HG03460 (cell line): ENCODE results near the gene COPS7B.
"Not testable (repeated sequence)": the region's sequence is repeated elsewhere in the genome, so short reads cannot be mapped to it uniquely, and the experiment has no call there.

Experiments
- ATAC-seq: cut with Tn5 transposase; IDR thresholded peaks from one replicate; pipeline ENCODE4 v1.9.1; 2021; ENCODE audit not compliant: unreplicated experiment

COPS7B gene

GRCh38 chr2:231786177-231786916 is at the start of gene COPS7B:
COPS7B (plus strand) TSS chr2:231786445; CDS start chr2:231788571, 2,126 bp downstream.
- peak; percentile 56 for ATAC-seq

GRCh38 chr2:231737761-231738160 is 48.5 kb upstream of the COPS7B start:
- no peak for ATAC-seq

DNA sequence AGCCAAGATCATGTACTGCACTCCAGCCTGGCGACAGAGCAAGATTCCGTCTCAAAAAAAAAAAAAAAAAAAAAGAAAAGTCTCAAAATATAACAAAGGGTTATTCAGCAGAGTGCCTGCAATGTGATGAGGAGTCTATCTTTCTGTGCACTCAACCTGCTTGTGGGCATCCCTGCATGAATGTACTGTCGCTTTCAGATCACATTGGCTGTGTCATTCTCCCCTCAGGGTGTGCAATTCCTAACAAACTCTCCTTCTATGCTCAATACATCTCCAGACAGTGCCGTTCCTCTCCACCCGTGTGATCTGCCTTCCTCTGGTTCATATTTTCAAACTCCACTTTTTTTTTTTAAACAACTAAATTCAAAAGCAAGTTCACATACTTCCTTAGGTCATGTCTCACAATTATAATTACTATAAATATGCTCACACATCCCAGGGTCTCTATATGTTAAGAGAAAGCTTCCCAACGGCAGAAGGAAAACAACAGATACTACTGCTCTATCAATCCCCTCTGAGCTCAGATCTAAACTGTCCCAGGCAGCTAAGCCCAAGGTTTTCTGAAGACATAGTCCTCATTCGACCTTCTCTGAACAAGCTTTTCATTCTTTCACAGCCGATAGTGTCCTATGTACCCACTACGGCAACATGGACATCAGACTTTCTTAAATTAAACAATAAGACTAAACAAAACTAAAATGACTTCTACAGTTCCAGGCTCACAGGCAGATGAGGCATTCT is 42.7 kb upstream of the COPS7B start:
- ATAC-seq, result no peak

DNA sequence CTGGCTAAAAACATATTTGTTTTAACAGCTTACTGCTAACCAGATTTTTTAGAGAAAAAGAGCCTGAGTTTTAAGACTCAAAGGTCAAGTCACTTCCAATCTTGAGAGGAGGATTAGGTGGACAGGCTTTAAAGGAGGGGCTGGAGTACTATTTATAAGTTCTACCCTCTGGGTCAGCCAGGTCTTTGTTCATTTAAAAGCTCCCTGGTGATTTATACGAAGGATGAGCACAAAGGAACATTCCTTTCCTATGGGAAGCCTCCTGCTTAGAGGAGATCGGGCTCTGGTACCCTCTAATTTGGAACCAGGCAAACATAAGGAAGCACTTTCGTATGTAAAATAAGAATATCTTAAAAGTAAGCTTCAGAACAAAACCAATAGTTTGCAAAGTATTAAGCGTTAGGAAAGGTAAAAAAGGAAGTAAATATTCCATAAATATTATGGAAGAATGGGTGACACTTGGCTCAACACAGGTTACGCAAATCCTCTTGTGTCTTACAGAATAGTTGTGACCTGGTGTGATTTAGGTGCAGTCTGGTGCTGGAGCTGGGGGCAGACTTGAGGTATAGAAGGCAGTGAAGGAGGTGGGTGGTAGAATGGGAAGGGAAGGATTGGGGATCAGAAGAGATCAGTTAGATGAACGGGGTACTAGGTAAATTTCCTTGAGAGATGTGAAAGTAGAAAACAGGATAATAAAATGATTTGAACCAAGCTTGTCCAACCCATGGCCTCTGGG is 40.8 kb upstream of the COPS7B start:
- ATAC-seq, result no peak

GRCh38 chr2:231748153-231748896 is 37.9 kb upstream of the COPS7B start:
- not testable (repeated sequence) for ATAC-seq

DNA sequence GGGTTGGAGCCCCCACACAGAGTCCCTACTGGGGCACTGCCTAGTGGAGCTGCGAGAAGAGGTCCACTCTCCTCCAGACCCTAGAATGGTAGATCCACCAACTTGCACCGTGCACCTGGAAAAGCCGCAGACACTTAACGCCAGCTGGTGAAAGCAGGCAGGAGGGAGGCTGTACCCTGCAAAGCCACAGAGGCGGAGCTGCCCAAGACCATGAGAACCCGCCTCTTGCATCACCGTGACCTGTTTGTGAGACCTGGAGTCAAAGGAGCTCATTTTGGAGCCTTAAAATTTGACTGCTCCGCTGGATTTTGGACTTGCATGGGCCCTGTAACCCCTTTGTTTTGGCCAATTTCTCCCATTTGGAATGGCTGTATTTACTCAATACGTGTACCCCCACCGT is 37.2 kb upstream of the COPS7B start:
- not testable (repeated sequence) for ATAC-seq

GRCh38 chr2:231751042-231751815 is 35.0 kb upstream of the COPS7B start:
- ATAC-seq, result no peak

DNA sequence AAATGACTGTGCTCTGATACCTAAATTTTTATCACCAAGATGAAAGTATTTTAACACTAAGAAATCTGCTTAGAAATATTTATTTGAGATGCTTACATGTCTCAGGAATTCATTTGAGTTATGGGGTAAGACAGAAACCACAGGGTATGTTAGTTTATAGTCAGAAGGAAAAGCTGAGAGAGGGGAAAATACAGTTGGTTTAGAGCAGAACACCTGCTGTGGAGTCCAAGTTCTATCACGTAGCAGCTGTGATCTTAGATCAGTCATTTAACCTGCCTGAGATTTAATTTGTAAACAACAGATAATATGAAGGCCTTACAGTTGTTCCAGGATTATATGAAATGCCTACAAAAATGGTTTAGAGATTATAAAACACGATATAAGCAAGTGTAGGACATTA is 34.2 kb upstream of the COPS7B start:
- ATAC-seq, result no peak

- no peak for ATAC-seq
These were observed 24.5 kb upstream of the COPS7B start for GRCh38 chr2:231761735-231762134.

- no peak for ATAC-seq
These were observed 22.1 kb upstream of the COPS7B start for GRCh38 chr2:231764124-231764523.

DNA sequence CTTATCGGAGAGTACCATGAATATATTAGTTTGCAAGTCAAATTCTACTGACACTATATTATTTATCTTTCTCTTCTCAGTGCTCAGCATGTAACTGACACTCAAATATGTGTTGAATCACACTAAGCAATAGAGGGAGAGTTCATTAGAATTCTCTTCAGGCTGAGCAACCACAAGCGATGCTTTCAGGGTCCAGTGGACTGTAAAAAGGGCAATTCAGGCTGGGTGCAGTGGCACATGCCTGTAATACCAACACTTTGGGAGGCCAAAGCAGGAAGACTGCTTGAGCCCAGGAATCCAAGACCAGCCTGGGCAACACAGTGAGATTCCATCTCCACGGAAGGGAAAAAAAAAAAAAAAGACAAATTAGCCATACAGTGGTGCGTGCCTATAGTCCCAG is 21.5 kb upstream of the COPS7B start:
- no peak for ATAC-seq

GRCh38 chr2:231765496-231765929 is 20.7 kb upstream of the COPS7B start:
- ATAC-seq, result peak; percentile 57

DNA sequence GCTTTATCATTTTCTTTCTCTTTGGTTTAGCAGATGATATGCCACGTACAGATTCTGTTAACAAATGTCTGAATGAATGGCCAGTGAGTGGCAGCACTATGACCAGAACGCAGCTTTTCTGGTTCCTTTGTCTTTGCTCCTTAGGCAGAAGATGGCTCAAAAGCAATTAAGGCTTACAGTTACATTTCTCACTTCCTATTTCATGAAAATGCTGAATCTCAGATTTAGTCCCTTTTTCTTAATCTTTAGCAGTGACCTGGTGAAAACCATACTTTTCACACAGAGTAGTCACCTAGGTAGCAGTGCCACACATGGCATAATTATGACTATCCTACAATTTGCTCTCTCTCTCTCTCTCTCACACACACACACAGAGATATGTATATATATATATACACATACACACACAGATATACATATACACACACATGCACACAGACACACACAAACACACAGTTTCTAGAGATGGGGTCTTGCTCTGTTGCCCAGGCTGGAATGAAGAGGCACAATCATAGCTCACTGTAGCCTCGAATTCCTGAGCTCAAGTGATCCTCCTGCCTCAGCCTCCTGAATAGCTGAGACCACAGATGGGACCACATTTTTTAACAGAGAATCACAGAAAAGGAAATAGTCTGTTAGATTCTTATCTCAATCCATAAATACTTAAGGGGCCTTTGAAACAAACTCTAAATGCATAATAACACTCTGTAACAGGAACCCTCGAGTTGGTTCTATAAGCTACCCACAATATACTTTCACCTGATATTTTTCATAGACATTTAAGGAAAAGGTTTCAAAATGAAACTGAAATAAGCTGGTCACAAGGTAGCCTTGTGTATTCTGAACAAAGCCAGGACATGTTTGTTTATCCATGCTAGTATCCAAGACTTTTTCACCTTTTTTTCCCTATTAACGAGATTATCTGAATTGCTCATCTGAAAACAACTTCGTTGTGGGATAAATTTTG is 16.8 kb upstream of the COPS7B start:
- ATAC-seq, result no peak

GRCh38 chr2:231780123-231780908 is 5.9 kb upstream of the COPS7B start:
- ATAC-seq, result peak; percentile 12

GRCh38 chr2:231780909-231781797 is 5.1 kb upstream of the COPS7B start, which contains the start of gene PDE6D:
PDE6D (minus strand) TSS chr2:231781282; CDS start chr2:231781114, 168 bp downstream.
- peak; percentile 86 for ATAC-seq

DNA sequence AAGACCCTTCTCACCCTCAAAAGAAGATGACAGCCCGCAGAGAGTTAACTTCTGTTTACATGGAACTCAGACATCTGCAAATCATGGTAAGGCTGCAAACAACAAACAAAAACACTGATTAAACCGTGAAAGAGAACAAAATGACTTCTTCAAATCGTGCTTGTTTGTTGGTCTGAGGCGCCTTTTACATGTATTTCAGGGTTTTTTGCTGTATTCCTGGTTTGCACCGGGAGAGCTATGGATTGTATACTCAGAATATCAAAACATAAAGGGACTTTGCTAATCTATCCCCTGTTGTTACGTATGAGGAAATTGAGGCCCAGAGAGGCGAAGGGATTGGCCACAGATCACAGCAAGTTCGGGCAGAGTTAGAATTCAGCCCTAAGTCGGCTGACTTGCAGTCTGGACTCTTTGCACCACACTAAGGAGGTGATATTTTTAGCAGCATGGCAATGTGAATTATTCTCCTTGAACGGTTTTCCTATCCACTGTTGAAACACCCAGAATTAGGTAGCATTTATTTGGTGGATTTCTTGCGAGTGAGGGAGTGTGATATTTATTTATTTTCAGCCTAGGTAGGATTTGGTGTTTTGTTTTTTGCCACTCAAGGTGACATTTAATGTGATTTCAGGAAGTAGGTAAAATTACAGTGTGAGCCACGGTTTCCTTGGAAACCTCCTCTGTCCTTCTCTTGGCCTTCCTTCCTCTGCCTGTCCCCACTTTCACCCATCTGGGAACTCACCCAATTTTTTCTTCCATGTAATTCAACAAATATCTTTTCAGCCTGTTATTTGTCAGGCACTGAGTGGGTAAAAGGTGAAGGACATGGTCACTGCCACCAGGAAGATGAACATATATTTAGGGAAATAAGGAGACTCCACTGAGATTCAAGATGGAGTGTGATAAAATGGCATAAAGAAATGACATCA is 4.2 kb upstream of the COPS7B start:
- no peak for ATAC-seq
